ENCODE data around the gene EIF4B. TPM values are rescaled to one million over a fixed set of nuclear protein-coding genes. Genes with fewer than 3 reads are reported as not detected.

EIF4B gene
- total and polyA plus RNA-seq, 2 of the 13 experiments (the other 11 are each of a cell fraction or from before 2014, with no cell fraction given) = 416 to 548 TPM

- TF ChIP-seq, protein P1, sequence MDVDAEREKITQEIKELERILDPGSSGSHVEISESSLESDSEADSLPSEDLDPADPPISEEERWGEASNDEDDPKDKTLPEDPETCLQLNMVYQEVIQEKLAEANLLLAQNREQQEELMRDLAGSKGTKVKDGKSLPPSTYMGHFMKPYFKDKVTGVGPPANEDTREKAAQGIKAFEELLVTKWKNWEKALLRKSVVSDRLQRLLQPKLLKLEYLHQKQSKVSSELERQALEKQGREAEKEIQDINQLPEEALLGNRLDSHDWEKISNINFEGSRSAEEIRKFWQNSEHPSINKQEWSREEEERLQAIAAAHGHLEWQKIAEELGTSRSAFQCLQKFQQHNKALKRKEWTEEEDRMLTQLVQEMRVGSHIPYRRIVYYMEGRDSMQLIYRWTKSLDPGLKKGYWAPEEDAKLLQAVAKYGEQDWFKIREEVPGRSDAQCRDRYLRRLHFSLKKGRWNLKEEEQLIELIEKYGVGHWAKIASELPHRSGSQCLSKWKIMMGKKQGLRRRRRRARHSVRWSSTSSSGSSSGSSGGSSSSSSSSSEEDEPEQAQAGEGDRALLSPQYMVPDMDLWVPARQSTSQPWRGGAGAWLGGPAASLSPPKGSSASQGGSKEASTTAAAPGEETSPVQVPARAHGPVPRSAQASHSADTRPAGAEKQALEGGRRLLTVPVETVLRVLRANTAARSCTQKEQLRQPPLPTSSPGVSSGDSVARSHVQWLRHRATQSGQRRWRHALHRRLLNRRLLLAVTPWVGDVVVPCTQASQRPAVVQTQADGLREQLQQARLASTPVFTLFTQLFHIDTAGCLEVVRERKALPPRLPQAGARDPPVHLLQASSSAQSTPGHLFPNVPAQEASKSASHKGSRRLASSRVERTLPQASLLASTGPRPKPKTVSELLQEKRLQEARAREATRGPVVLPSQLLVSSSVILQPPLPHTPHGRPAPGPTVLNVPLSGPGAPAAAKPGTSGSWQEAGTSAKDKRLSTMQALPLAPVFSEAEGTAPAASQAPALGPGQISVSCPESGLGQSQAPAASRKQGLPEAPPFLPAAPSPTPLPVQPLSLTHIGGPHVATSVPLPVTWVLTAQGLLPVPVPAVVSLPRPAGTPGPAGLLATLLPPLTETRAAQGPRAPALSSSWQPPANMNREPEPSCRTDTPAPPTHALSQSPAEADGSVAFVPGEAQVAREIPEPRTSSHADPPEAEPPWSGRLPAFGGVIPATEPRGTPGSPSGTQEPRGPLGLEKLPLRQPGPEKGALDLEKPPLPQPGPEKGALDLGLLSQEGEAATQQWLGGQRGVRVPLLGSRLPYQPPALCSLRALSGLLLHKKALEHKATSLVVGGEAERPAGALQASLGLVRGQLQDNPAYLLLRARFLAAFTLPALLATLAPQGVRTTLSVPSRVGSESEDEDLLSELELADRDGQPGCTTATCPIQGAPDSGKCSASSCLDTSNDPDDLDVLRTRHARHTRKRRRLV (CRISPR knock-in tag; IDR thresholded peaks at IDR 0.05) = peak; percentile 60; the same call in 1 of the 2 replicates
- TF ChIP-seq ZNF510 (CRISPR knock-in tag; IDR thresholded peaks at IDR 0.05; ENCODE audit: low read depth) = no peak; the same call in 1 of the 2 replicates
- peak; percentile 93 for TF ChIP-seq AGO2 (optimal IDR thresholded peaks at IDR 0.05; ENCODE audit: low read depth, low read length)
- TF ChIP-seq NFRKB (IDR thresholded peaks at IDR 0.05) = peak; percentile 88
- no peak for TF ChIP-seq ZNF326 (CRISPR knock-in tag; IDR thresholded peaks at IDR 0.05; ENCODE audit: borderline replicate concordance)
- TF ChIP-seq RORA (CRISPR knock-in tag; IDR thresholded peaks at IDR 0.05) = no peak
- TF ChIP-seq ARNTL (CRISPR knock-in tag; IDR thresholded peaks at IDR 0.05) = no peak
- no peak for TF ChIP-seq ZNF629 (CRISPR knock-in tag; conservative IDR thresholded peaks at IDR 0.05)
- 0 out of 2 replicates have a peak, but pooled peaks have one; percentile 38 for TF ChIP-seq ZSCAN5A (CRISPR knock-in tag; IDR thresholded peaks at IDR 0.05; ENCODE audit: borderline replicate concordance)
- no peak for TF ChIP-seq ZNF672 (CRISPR knock-in tag; IDR thresholded peaks at IDR 0.05)
- TF ChIP-seq PBX2 (CRISPR knock-in tag; IDR thresholded peaks at IDR 0.05) = no peak
- TF ChIP-seq NR2F6 (IDR thresholded peaks at IDR 0.05) = no peak
- TF ChIP-seq NR2F6 (CRISPR knock-in tag; IDR thresholded peaks at IDR 0.05) = peak; percentile 32; the same call in 1 of the 2 replicates
- TF ChIP-seq, protein P2, sequence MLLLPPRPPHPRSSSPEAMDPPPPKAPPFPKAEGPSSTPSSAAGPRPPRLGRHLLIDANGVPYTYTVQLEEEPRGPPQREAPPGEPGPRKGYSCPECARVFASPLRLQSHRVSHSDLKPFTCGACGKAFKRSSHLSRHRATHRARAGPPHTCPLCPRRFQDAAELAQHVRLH (CRISPR knock-in tag; IDR thresholded peaks at IDR 0.05; ENCODE audit: borderline replicate concordance, low read depth) = no peak; the same call in none of the 2 replicates
- no peak for TF ChIP-seq PTBP1 (IDR thresholded peaks at IDR 0.05; ENCODE audit: low read depth, low read length, poor library complexity, severe bottlenecking)
- TF ChIP-seq NR1H2 (CRISPR knock-in tag; IDR thresholded peaks at IDR 0.05; ENCODE audit: borderline replicate concordance, low read depth) = no peak
- 0 out of 2 replicates have a peak, but pooled peaks have one; percentile 35 for TF ChIP-seq U2AF2 (IDR thresholded peaks at IDR 0.05; ENCODE audit: low read depth, low read length)
- peak; percentile 89 for TF ChIP-seq THAP11 (CRISPR knock-in tag; IDR thresholded peaks at IDR 0.05)
- TF ChIP-seq NPAS2 (CRISPR knock-in tag; IDR thresholded peaks at IDR 0.05; ENCODE audit: borderline replicate concordance) = no peak
- no peak for TF ChIP-seq EED (CRISPR knock-in tag; IDR thresholded peaks at IDR 0.05)
These were observed at the start of gene EIF4B (continued) for GRCh38 chr12:53005986-53006809.
